KBM-7 (cell line): ENCODE measurements around the gene GABRR3.

ENCODE experiments used
- DNase-seq: peaks from one replicate; pipeline ENCODE4 v3.0.0-alpha.2; 2015
- in situ Hi-C: fragments of 300-500 bp; cut with MboI; formaldehyde crosslinking; loops from 2 replicates; pipeline ENCODE4 v1.14.3; 2020; ENCODE audit warnings: low sequenced_read_pairs, low pct_unique_long_range_greater_than_20kb, mixed read lengths

GABRR3 gene

DNA sequence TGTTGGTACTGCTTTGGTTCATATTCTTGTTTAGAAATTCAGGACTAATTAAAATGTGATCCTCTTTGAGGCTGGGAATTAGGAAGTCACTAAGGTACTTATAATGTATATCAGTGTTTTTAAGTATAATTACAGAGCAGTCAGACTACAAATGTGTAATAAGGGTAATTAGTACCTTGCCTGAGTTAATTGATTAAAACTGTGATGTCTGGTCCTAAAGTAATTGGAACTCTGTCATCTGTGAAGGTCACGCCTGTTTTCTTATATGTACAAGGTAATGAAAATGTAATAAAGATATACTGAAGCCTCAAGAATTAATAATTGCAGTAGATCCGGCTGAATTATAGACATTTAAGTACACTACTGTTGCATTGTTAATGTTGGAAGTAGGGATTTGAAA is 95.7 kb downstream of the GABRR3 start:
- in situ Hi-C loops, result no loop called here
- no peak for DNase-seq

DNA sequence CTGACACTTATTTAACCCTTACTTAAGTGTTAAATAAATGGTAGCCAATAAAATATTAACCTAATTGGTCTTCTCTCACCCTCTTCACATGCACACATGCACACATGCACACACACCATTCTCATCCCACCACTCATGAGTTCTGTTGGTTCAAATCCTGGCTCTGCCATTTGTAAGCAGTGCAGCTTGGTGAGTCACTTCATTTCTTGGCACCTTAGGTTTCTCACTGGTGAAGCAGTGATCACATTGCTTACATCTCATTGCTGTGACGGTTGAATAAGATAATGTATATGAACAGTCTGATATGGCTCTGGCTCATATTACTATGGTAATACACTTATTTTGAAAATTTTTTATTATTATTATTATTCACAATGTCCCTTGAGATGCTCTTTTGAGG is 96.7 kb downstream of the GABRR3 start:
- in situ Hi-C loops, result no loop called here
- DNase-seq, result no peak

DNA sequence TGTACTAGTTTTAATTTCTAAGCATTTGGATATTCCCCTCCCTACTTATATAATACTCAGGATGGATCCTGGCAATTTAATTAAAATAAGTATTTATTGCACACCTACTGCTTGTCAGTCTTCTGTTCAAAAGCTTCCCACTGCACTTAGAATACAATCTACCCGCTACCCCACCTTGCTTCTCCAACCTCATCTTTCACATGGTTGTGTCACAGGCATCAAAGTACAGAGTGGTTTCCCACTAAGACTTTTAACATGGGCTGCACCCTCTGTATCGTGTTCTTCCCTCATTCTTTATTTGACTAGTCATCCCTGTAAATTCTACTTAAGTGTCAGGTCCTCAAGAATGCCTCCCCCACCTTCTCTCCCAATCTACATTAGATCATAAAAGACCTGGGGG is 97.9 kb downstream of the GABRR3 start:
- in situ Hi-C loops, result no loop called here
- no peak for DNase-seq

DNA sequence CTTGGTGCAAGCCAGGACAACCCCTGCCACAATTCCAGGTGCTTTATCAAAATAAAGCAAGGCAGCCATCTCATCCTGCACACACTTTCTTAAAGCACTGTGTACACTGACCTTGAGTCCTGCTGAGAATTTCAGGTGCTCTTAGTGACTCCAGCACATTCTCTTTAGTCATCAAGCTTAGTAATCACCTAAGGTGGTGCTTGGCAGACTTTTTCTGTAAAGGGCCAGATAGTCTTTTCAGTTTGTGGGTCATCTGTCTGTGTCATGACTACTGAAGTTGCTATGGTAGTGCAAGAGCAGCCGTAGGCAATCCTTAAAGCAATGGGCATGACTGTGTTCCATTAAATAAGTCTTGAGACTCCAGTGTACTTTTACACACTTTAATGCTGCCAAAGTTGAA is 99.3 kb downstream of the GABRR3 start:
- no peak for DNase-seq
- in situ Hi-C loops, result no loop called here
